ENCODE results near the gene BMP8A. TPM values are rescaled to one million over a fixed set of nuclear protein-coding genes. Genes with fewer than 3 reads are reported as not detected.
"Not testable (repeated sequence)": the region's sequence is repeated elsewhere in the genome, so short reads cannot be mapped to it uniquely, and the experiment has no call there.

BMP8A gene
- total and polyA plus RNA-seq, 7 donors = 0.27 to 3.2 (median 0.81) TPM; not detected in 1

GRCh38 chr1:39490596-39491145 is 765 bp upstream of the BMP8A start:
- H3K27me3 ChIP-seq = peaks cover 10 to 32% (median 25%) of the 10 kb centered on the region in 3 donors
- WGBS, 2 donors = 6 to 14% methylated on average over 32 of the region's 32 CpGs
- peak overlapping the region in 3 of 4 donors; percentile 45 to 50 (median 46) for H3K4me3 ChIP-seq
- peaks cover 0 to 23% (median 19%) of the 10 kb centered on the region in 4 donors for H3K36me3 ChIP-seq
- intact Hi-C loops (cut with DNase I) = no loop called here
- H3K9me3 ChIP-seq = no peaks in the 10 kb centered on the region
- no peak overlapping the region for H3K27ac ChIP-seq
- H3K4me1 ChIP-seq = peaks cover 0 to 17% (median 14%) of the 10 kb centered on the region in 4 donors
- TF ChIP-seq POLR2AphosphoS5 (IDR thresholded peaks at IDR 0.05) (peak in 1 of 4 donors; percentile 15), POLR2A (IDR thresholded peaks at IDR 0.05) (no peak)
- DNase-seq = no peak

- Histone ChIP-seq H3K27me3 (peaks cover 10 to 32% (median 25%) of the 10 kb centered on the region in 3 donors), H3K4me1 (peaks cover 0 to 17% (median 14%) of the 10 kb centered on the region in 4 donors), H3K4me3 (peak overlapping the region in 3 of 4 donors; percentile 45 to 50 (median 46))
- intact Hi-C loops (cut with DNase I); H3K27ac ChIP-seq; H3K9me3 ChIP-seq; H3K36me3 ChIP-seq; DNase-seq: not testable (repeated sequence)
- 11 to 20% methylated on average over 67 of the region's 67 CpGs for WGBS, 2 donors
Observed at GRCh38 chr1:39492118-39493042, 944 bp downstream of the BMP8A start.

- DNase-seq; H3K4me3 ChIP-seq; intact Hi-C loops (cut with DNase I); H3K9me3 ChIP-seq; H3K27ac ChIP-seq; H3K36me3 ChIP-seq: not testable (repeated sequence)
- Histone ChIP-seq H3K4me1 (peaks cover 0 to 17% (median 14%) of the 10 kb centered on the region in 4 donors), H3K27me3 (peaks cover 10 to 32% (median 25%) of the 10 kb centered on the region in 3 donors)
- 84 to 90% methylated on average over 13 of the region's 13 CpGs for WGBS, 2 donors
Observed at GRCh38 chr1:39493043-39493810, 1.8 kb downstream of the BMP8A start.

GRCh38 chr1:39494671-39495410 is 3.4 kb downstream of the BMP8A start:
- Histone ChIP-seq H3K4me1 (peaks cover 0 to 17% (median 14%) of the 10 kb centered on the region in 4 donors), H3K27me3 (peaks cover 10 to 32% (median 25%) of the 10 kb centered on the region in 3 donors), H3K36me3 (no peaks in the 10 kb centered on the region), H3K9me3 (no peaks in the 10 kb centered on the region), H3K27ac (no peak overlapping the region), H3K4me3 (no peak overlapping the region)
- no peak for DNase-seq
- WGBS, 2 donors = 82 to 89% methylated on average over 14 of the region's 14 CpGs
- intact Hi-C loops (cut with DNase I) = no loop called here
- TF ChIP-seq POLR2AphosphoS5 (IDR thresholded peaks at IDR 0.05) (no peak), EP300 (IDR thresholded peaks at IDR 0.05) (no peak), CTCF (IDR thresholded peaks at IDR 0.05) (no peak), POLR2A (IDR thresholded peaks at IDR 0.05) (no peak)

GRCh38 chr1:39496520-39496919 is 5.1 kb downstream of the BMP8A start:
- H3K9me3 ChIP-seq; intact Hi-C loops (cut with DNase I); DNase-seq; H3K36me3 ChIP-seq; H3K4me1 ChIP-seq; H3K4me3 ChIP-seq; H3K27ac ChIP-seq: not testable (repeated sequence)
- 88 to 94% methylated on average over 5 of the region's 5 CpGs for WGBS, 2 donors
- peaks cover 3 to 21% (median 17%) of the 10 kb centered on the region in 3 donors for H3K27me3 ChIP-seq

- peak overlapping the region in 3 of 4 donors; percentile 10 to 37 (median 22) for H3K27ac ChIP-seq
- WGBS, 2 donors = 61 to 78% methylated on average over 4 to 5 of the region's 5 CpGs
- H3K27me3 ChIP-seq = peaks cover 0 to 10% (median 9%) of the 10 kb centered on the region in 3 donors
- no peak overlapping the region for H3K4me3 ChIP-seq
- H3K36me3 ChIP-seq = no peaks in the 10 kb centered on the region
- DNase-seq = no peak
- no peaks in the 10 kb centered on the region for H3K9me3 ChIP-seq
- intact Hi-C loops (cut with DNase I) = no loop called here
- H3K4me1 ChIP-seq = no peaks in the 10 kb centered on the region
- no peak for TF ChIP-seq CTCF (IDR thresholded peaks at IDR 0.05)
- no peak for TF ChIP-seq EP300 (IDR thresholded peaks at IDR 0.05)
- no peak for TF ChIP-seq POLR2AphosphoS5 (IDR thresholded peaks at IDR 0.05)
- no peak for TF ChIP-seq POLR2A (IDR thresholded peaks at IDR 0.05)
Observed at GRCh38 chr1:39497585-39497984, 6.1 kb downstream of the BMP8A start.

- intact Hi-C loops (cut with DNase I); H3K4me1 ChIP-seq; H3K4me3 ChIP-seq; H3K9me3 ChIP-seq; H3K36me3 ChIP-seq; H3K27me3 ChIP-seq: not testable (repeated sequence)
- peak; percentile 73 for DNase-seq
- peak overlapping the region in 3 of 4 donors; percentile 10 to 37 (median 22) for H3K27ac ChIP-seq
- WGBS, 2 donors = 81 to 86% methylated on average over 9 of the region's 9 CpGs
Observed at GRCh38 chr1:39498096-39498710, 6.8 kb downstream of the BMP8A start.

- H3K27me3 ChIP-seq; H3K9me3 ChIP-seq; DNase-seq; H3K4me3 ChIP-seq; H3K36me3 ChIP-seq; H3K4me1 ChIP-seq; intact Hi-C loops (cut with DNase I): not testable (repeated sequence)
- 91 to 95% methylated on average over 12 to 13 of the region's 15 CpGs for WGBS, 2 donors
- peak overlapping the region; percentile 38 to 60 (median 46) for H3K27ac ChIP-seq
Observed at GRCh38 chr1:39498821-39499220, 7.4 kb downstream of the BMP8A start.

Measured in sigmoid colon (tissue), 7 donors.